Measurements from ENCODE around the gene TECR.
"Not testable (repeated sequence)": the region's sequence is repeated elsewhere in the genome, so short reads cannot be mapped to it uniquely, and the experiment has no call there.

TECR gene

GRCh38 chr19:14561249-14561648 lies 31.9 kb downstream of the TECR start:
- no peak for DNase-seq (ENCODE audit: low read depth, low spot score)

GRCh38 chr19:14561847-14562351 lies 32.5 kb downstream of the TECR start:
- no peak for DNase-seq (ENCODE audit: low read depth, low spot score)

GRCh38 chr19:14562660-14563589 lies 33.5 kb downstream of the TECR start:
- no peak for DNase-seq (ENCODE audit: low read depth, low spot score)

GRCh38 chr19:14563590-14563926 lies 34.2 kb downstream of the TECR start:
- no peak for DNase-seq (ENCODE audit: low read depth, low spot score)

GRCh38 chr19:14563989-14564651 lies 34.7 kb downstream of the TECR start:
- DNase-seq (ENCODE audit: low read depth, low spot score): no peak

- DNase-seq (ENCODE audit: low read depth, low spot score): not testable (repeated sequence)
These were observed 35.4 kb downstream of the TECR start for GRCh38 chr19:14564652-14565297.

GRCh38 chr19:14565298-14565679 lies 35.9 kb downstream of the TECR start:
- no peak for DNase-seq (ENCODE audit: low read depth, low spot score)

- no peak for DNase-seq (ENCODE audit: low read depth, low spot score)
These were observed 36.6 kb downstream of the TECR start for GRCh38 chr19:14565765-14566711.

GRCh38 chr19:14566712-14567077 lies 37.3 kb downstream of the TECR start:
- no peak for DNase-seq (ENCODE audit: low read depth, low spot score)

GRCh38 chr19:14567079-14567478 lies 37.7 kb downstream of the TECR start:
- DNase-seq (ENCODE audit: low read depth, low spot score): no peak

GRCh38 chr19:14570864-14571527 lies 41.6 kb downstream of the TECR start:
- no peak for DNase-seq (ENCODE audit: low read depth, low spot score)

GRCh38 chr19:14571695-14572490 lies 42.5 kb downstream of the TECR start, which contains the start of gene NDUFB7:
TSS of gene NDUFB7 (minus strand) at chr19:14572066. CDS start at chr19:14572000, 66 bp downstream.
- peak; percentile 82 for DNase-seq (ENCODE audit: low read depth, low spot score)

GRCh38 chr19:14575428-14575980 lies 46.1 kb downstream of the TECR start:
- DNase-seq (ENCODE audit: low read depth, low spot score): no peak

GRCh38 chr19:14576363-14576762 lies 47.0 kb downstream of the TECR start:
- no peak for DNase-seq (ENCODE audit: low read depth, low spot score)

- DNase-seq (ENCODE audit: low read depth, low spot score): no peak
These were observed 47.9 kb downstream of the TECR start for GRCh38 chr19:14577264-14577663.

- no peak for DNase-seq (ENCODE audit: low read depth, low spot score)
These were observed 48.6 kb downstream of the TECR start for GRCh38 chr19:14577885-14578427.

- no peak for DNase-seq (ENCODE audit: low read depth, low spot score)
These were observed 51.3 kb downstream of the TECR start for GRCh38 chr19:14580623-14581237.

- DNase-seq (ENCODE audit: low read depth, low spot score): no peak
These were observed 53.5 kb downstream of the TECR start, which contains the start of gene CLEC17A for GRCh38 chr19:14582894-14583340. TSS of gene CLEC17A (plus strand) at chr19:14583084. CDS start at chr19:14583161, 77 bp downstream.

Data from activated CD4-positive, CD25-positive, alpha-beta regulatory T cell treated with anti-CD3 and anti-CD28 coated beads, Interleukin-2, amount 50 U/mL, for 16 hours (primary cell).